Right atrium auricular region (tissue), 2 donors: ENCODE measurements around the gene MC1R. TPM values are rescaled to one million over a fixed set of nuclear protein-coding genes. Genes with fewer than 3 reads are reported as not detected.
"Not testable (repeated sequence)": the region's sequence is repeated elsewhere in the genome, so short reads cannot be mapped to it uniquely, and the experiment has no call there.

Experiments used
- DNase-seq: peaks from one replicate; pipeline ENCODE4 v3.0.0-alpha.2; 2019; ENCODE audit warnings: low spot score
- H3K27ac ChIP-seq, 2 donors: fragments of 200-600 bp; sonication (generic); 1 replicate in 1 of 2; 2 replicates in 1 of 2; pipeline ENCODE4 v1.5.1; 2016 to 2019
- H3K27me3 ChIP-seq, 2 donors: fragments of 200-600 bp; sonication (generic); one replicate each; pipeline versions ENCODE4 v1.5.1 to v1.6.0; 2017 to 2019
- H3K36me3 ChIP-seq: fragments of 200-600 bp; sonication (generic); one replicate; pipeline ENCODE4 v1.5.1; 2016
- H3K4me1 ChIP-seq, 2 donors: fragments of 200-600 bp; sonication (generic); one replicate each; pipeline versions ENCODE4 v1.5.1 to v1.6.0; 2017 to 2019
- H3K4me3 ChIP-seq, 2 donors: fragments of 200-600 bp; sonication (generic); 1 replicate in 1 of 2; 2 replicates in 1 of 2; pipeline ENCODE4 v1.5.1; 2017 to 2019; ENCODE audit warnings: mild to moderate bottlenecking in 1 of 2, moderate library complexity in 1 of 2
- H3K9me3 ChIP-seq, 2 donors: fragments of 200-600 bp; sonication (generic); one replicate each; pipeline ENCODE4 v1.5.1; 2019
- total RNA-seq, 2 donors: library from RNA; depleted of rRNA; stranded (reverse); fragments of >200 nt; gene quantifications; one replicate each; pipeline ENCODE4 v1.1.0, GENCODE V29; 2016
- TF ChIP-seq, protein P1 (sequence below), 2 donors: fragments of 200-600 bp; sonication (generic); IDR thresholded peaks; one replicate each; pipeline ENCODE4 v1.5.1; 2019; ENCODE audit warnings: antibody characterized with exemption in 2 of 2

Gene MC1R
- total RNA-seq, 2 donors from 2014 or later = 0.63 to 1.8 TPM

DNA sequence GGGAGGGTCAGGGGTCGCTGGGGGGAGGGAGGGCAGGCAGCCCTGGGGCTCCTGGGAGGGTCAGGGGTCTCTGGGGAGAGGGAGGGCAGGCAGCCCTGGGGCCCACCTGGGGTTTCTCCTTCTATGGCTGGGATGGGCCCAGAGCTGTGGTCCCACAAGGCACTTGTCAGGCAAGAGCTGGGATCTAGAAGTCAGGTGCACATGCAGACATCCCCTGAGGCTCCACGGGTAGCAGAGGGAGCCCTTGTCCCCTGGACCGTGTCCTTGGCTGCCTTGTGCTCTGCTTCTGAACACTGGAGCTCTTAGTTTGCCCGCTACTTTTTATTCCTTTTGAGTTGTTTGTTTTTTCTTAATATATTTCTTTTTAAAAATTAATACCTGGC, 6.3 kb downstream of the MC1R start:
- DNase-seq = no peak
- Histone ChIP-seq H3K9me3 (no peaks in the 10 kb centered on the region), H3K4me3 (no peak overlapping the region), H3K4me1 (peaks cover 0 to 62% of the 10 kb centered on the region in 2 donors), H3K27ac (no peak overlapping the region), H3K27me3 (peaks cover 0 to 14% of the 10 kb centered on the region in 2 donors), H3K36me3 (no peaks in the 10 kb centered on the region)
- TF ChIP-seq, protein P1, sequence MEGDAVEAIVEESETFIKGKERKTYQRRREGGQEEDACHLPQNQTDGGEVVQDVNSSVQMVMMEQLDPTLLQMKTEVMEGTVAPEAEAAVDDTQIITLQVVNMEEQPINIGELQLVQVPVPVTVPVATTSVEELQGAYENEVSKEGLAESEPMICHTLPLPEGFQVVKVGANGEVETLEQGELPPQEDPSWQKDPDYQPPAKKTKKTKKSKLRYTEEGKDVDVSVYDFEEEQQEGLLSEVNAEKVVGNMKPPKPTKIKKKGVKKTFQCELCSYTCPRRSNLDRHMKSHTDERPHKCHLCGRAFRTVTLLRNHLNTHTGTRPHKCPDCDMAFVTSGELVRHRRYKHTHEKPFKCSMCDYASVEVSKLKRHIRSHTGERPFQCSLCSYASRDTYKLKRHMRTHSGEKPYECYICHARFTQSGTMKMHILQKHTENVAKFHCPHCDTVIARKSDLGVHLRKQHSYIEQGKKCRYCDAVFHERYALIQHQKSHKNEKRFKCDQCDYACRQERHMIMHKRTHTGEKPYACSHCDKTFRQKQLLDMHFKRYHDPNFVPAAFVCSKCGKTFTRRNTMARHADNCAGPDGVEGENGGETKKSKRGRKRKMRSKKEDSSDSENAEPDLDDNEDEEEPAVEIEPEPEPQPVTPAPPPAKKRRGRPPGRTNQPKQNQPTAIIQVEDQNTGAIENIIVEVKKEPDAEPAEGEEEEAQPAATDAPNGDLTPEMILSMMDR (IDR thresholded peaks at IDR 0.05) = no peak

DNA sequence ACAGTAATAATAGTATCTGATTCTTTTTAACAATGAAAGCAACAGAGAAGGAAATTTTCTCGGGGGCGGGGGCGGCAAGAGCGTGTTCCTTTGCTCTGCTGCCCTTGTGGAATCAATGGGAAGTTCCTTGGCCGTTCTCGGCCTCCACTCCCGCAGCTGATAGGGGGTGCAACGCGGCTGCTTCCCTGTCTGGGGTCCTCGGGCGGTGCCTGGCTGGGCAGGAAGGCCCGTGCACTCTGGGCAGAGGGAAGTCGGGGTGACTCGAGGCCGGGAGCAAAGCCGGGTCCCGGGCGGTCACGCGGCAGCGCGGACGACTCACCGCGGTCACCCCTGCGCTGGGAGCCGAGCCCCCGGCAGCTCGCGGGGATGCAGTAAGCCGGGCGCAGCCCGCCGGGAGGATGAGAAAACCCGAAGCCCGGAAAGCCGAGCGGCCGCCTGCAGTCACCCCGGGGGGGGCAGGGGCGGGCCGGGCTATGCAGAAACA, 7.0 kb downstream of the MC1R start:
- no peak for DNase-seq
- TF ChIP-seq, protein P1 (IDR thresholded peaks at IDR 0.05) = no peak
- Histone ChIP-seq H3K36me3 (no peaks in the 10 kb centered on the region), H3K4me3 (peak overlapping the region; percentile 33 to 56), H3K27me3 (peaks cover 0 to 14% of the 10 kb centered on the region in 2 donors), H3K27ac (no peak overlapping the region), H3K9me3 (no peaks in the 10 kb centered on the region), H3K4me1 (peaks cover 0 to 57% of the 10 kb centered on the region in 2 donors)

DNA sequence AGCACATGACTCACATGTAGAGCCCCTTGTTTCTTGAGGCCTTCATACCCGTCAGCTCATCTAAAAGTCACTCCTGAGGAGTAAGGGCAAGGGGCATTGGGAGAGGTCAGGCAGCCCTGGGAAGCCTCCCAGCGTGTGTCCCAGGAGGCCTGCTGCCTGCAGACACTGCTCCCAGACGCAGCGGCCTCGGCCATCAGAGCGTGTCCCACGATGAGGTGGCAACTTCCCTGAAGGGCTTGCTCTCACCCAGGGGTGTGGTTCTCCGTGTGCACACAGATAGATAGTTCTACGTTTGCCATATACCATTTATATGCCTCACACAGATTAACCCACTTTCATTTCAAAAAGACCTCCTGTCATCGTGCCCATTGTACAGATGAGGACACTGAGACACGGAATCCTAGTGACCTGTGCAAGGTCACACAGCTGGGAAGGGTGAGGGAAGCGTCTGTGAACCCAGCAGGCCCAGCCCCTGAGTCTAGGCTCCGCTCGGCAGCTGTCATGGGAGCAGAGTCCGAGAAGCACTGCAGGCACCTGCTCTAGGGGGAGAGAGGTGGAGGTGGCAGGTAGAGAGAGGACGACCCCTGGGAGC, 12.7 kb downstream of the MC1R start:
- Histone ChIP-seq H3K4me1 (peaks cover 0 to 3% of the 10 kb centered on the region in 2 donors), H3K36me3 (no peaks in the 10 kb centered on the region), H3K4me3 (no peak overlapping the region), H3K27ac (no peak overlapping the region), H3K9me3 (no peaks in the 10 kb centered on the region), H3K27me3 (no peaks in the 10 kb centered on the region)
- TF ChIP-seq, protein P1 (IDR thresholded peaks at IDR 0.05) = no peak
- DNase-seq = no peak

DNA sequence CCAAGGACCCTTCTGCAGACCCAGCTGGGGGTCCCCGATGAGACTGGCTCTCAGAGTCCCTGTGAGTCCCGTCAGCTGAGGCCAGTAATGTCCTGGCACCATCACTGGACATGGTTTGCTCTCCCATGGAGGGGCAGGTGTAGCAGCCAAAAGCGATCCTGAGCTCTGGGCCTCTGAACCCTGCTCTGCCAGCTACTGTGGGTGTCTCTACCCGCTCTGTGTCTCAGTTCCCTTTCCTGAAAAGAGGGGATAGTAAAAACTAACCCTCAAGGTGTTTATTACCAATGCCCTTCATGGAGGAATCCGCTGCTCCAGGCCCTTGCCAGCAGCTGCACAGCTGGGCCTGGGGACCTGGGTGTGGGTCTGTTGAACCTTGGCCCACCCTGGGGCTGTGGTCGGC, 13.3 kb downstream of the MC1R start:
- H3K4me3 ChIP-seq = no peak overlapping the region
- no peaks in the 10 kb centered on the region for H3K36me3 ChIP-seq
- H3K27ac ChIP-seq = no peak overlapping the region
- no peaks in the 10 kb centered on the region for H3K27me3 ChIP-seq
- no peaks in the 10 kb centered on the region for H3K4me1 ChIP-seq
- no peak for DNase-seq
- no peaks in the 10 kb centered on the region for H3K9me3 ChIP-seq
- TF ChIP-seq, protein P1 (IDR thresholded peaks at IDR 0.05) = no peak

DNA sequence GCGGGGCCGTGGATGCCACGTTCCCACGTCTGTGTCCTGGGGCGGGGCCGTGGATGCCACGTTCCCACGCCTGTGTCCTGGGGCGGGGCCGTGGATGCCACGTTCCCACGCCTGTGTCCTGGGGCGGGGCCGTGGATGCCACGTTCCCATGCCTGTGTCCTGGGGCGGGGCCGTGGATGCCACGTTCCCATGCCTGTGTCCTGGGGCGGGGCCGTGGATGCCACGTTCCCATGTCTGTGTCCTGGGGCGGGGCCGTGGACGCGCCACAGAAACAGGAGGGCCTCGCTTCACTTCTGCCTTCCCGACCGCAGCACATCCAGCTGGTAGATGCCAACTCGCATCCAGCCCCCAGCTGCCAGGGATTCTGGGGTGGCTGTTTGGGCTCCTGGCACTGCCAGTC, 15.4 kb downstream of the MC1R start:
- H3K4me3 ChIP-seq, H3K27ac ChIP-seq, H3K9me3 ChIP-seq, DNase-seq, H3K27me3 ChIP-seq, H3K36me3 ChIP-seq, H3K4me1 ChIP-seq: not testable (repeated sequence)

DNA sequence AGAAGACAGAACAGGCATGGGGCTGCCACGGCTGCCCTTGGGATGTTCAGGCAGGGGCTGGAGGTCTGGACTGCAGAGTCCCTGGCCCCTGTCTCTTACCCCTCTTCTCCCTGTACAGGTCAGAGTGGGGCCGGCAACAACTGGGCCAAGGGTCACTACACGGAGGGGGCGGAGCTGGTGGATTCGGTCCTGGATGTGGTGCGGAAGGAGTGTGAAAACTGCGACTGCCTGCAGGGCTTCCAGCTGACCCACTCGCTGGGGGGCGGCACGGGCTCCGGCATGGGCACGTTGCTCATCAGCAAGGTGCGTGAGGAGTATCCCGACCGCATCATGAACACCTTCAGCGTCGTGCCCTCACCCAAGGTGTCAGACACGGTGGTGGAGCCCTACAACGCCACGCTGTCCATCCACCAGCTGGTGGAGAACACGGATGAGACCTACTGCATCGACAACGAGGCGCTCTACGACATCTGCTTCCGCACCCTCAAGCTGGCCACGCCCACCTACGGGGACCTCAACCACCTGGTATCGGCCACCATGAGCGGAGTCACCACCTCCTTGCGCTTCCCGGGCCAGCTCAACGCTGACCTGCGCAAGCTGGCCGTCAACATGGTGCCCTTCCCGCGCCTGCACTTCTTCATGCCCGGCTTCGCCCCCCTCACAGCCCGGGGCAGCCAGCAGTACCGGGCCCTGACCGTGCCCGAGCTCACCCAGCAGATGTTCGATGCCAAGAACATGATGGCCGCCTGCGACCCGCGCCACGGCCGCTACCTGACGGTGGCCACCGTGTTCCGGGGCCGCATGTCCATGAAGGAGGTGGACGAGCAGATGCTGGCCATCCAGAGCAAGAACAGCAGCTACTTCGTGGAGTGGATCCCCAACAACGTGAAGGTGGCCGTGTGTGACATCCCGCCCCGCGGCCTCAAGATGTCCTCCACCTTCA, 16.2 kb downstream of the MC1R start:
- H3K27me3 ChIP-seq = no peaks in the 10 kb centered on the region
- no peak overlapping the region for H3K4me3 ChIP-seq
- no peaks in the 10 kb centered on the region for H3K36me3 ChIP-seq
- DNase-seq = no peak
- TF ChIP-seq, protein P1 (IDR thresholded peaks at IDR 0.05) = no peak
- H3K9me3 ChIP-seq = no peaks in the 10 kb centered on the region
- H3K4me1 ChIP-seq = no peaks in the 10 kb centered on the region
- H3K27ac ChIP-seq = no peak overlapping the region

DNA sequence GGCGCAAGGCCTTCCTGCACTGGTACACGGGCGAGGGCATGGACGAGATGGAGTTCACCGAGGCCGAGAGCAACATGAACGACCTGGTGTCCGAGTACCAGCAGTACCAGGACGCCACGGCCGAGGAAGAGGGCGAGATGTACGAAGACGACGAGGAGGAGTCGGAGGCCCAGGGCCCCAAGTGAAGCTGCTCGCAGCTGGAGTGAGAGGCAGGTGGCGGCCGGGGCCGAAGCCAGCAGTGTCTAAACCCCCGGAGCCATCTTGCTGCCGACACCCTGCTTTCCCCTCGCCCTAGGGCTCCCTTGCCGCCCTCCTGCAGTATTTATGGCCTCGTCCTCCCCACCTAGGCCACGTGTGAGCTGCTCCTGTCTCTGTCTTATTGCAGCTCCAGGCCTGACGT, 17.0 kb downstream of the MC1R start:
- H3K4me3 ChIP-seq, H3K27me3 ChIP-seq, H3K4me1 ChIP-seq, H3K9me3 ChIP-seq, H3K36me3 ChIP-seq, H3K27ac ChIP-seq, DNase-seq: not testable (repeated sequence)
